Astrocyte (in vitro differentiated cells and primary cell): ENCODE results near the gene LSM14B.

Experiments
- CTCF ChIP-seq: IDR thresholded peaks from 2 replicates; pipeline ENCODE4 v1.5.1; 2011; ENCODE audit warnings: low read depth, mild to moderate bottlenecking, inconsistent platforms, low read length, moderate library complexity; ENCODE audit not compliant: insufficient read depth
- EZH2 ChIP-seq: IDR thresholded peaks from 2 replicates; pipeline ENCODE4 v1.6.1; 2012; ENCODE audit warnings: mild to moderate bottlenecking, low read length, inconsistent platforms; ENCODE audit not compliant: insufficient read depth

GRCh38 chr20:62133864-62134263 lies 11.6 kb downstream of the LSM14B start:
- TF ChIP-seq CTCF: no peak
- TF ChIP-seq EZH2: no peak
